ENCODE results near the gene IPO13. TPM values are rescaled to one million over a fixed set of nuclear protein-coding genes. Genes with fewer than 3 reads are reported as not detected.

IPO13 gene
- total RNA-seq, 1 donor from 2014 or later = 34.6 TPM

GRCh38 chr1:43902058-43902831, 44.5 kb upstream of the IPO13 start:
- Histone ChIP-seq H3K27ac (no peak overlapping the region), H3K36me3 (peaks cover 0 to 8% of the 10 kb centered on the region in 2 donors), H3K9me3 (no peaks in the 10 kb centered on the region), H3K4me1 (no peaks in the 10 kb centered on the region), H3K4me3 (no peak overlapping the region), H3K27me3 (no peaks in the 10 kb centered on the region)
- no peak for DNase-seq (ENCODE audit: extremely low spot score in 2 of 2)
- no peak for TF ChIP-seq POLR2A (IDR thresholded peaks at IDR 0.05)
- no peak for TF ChIP-seq CTCF (IDR thresholded peaks at IDR 0.05)
- no peak for TF ChIP-seq POLR2AphosphoS5 (IDR thresholded peaks at IDR 0.05; ENCODE audit: insufficient read depth in 1 of 2, low read depth in 1 of 2)
- intact Hi-C loops (cut with DNase I) = no loop called here

GRCh38 chr1:43904660-43905551, 41.8 kb upstream of the IPO13 start:
- H3K4me1 ChIP-seq = no peaks in the 10 kb centered on the region
- intact Hi-C loops (cut with DNase I) = no loop called here
- peaks cover 0 to under 1% of the 10 kb centered on the region in 2 donors for H3K36me3 ChIP-seq
- TF ChIP-seq POLR2AphosphoS5 (IDR thresholded peaks at IDR 0.05; ENCODE audit: insufficient read depth in 1 of 2, low read depth in 1 of 2) (no peak), POLR2A (IDR thresholded peaks at IDR 0.05) (no peak), CTCF (IDR thresholded peaks at IDR 0.05) (no peak)
- H3K9me3 ChIP-seq = no peaks in the 10 kb centered on the region
- no peaks in the 10 kb centered on the region for H3K27me3 ChIP-seq
- DNase-seq (ENCODE audit: extremely low spot score in 2 of 2) = no peak
- H3K4me3 ChIP-seq = no peak overlapping the region
- no peak overlapping the region for H3K27ac ChIP-seq

GRCh38 chr1:43908226-43908625, 38.5 kb upstream of the IPO13 start:
- no peak overlapping the region for H3K4me3 ChIP-seq
- no peak for TF ChIP-seq POLR2AphosphoS5 (IDR thresholded peaks at IDR 0.05; ENCODE audit: insufficient read depth in 1 of 2, low read depth in 1 of 2)
- TF ChIP-seq POLR2A (IDR thresholded peaks at IDR 0.05) = no peak
- TF ChIP-seq CTCF (IDR thresholded peaks at IDR 0.05) = no peak
- no peaks in the 10 kb centered on the region for H3K27me3 ChIP-seq
- no peaks in the 10 kb centered on the region for H3K36me3 ChIP-seq
- H3K4me1 ChIP-seq = peaks cover 17% of the 10 kb centered on the region
- H3K27ac ChIP-seq = no peak overlapping the region
- DNase-seq (ENCODE audit: extremely low spot score in 2 of 2) = no peak
- intact Hi-C loops (cut with DNase I) = no loop called here
- H3K9me3 ChIP-seq = no peaks in the 10 kb centered on the region

GRCh38 chr1:43908858-43909257, 37.9 kb upstream of the IPO13 start:
- no peak for DNase-seq (ENCODE audit: extremely low spot score in 2 of 2)
- Histone ChIP-seq H3K36me3 (no peaks in the 10 kb centered on the region), H3K9me3 (no peaks in the 10 kb centered on the region), H3K4me1 (peaks cover 23% of the 10 kb centered on the region), H3K4me3 (no peak overlapping the region), H3K27me3 (no peaks in the 10 kb centered on the region), H3K27ac (no peak overlapping the region)
- intact Hi-C loops (cut with DNase I) = no loop called here
- TF ChIP-seq POLR2A (IDR thresholded peaks at IDR 0.05) (no peak), CTCF (IDR thresholded peaks at IDR 0.05) (no peak)

All from vagina (tissue), 2 donors.